GM19239 (cell line): Measurements from ENCODE around the gene GRM4.

Source experiments
- DNase-seq: peaks from one replicate; pipeline ENCODE4 v3.0.0; 2011; ENCODE audit warnings: low spot score; ENCODE audit not compliant: insufficient read length
- FAIRE-seq: peaks from 2 replicates; lab custom pipeline; 2011; peaks lifted over from hg19 to GRCh38; lab: Jason Lieb, UNC

GRM4 gene

GRCh38 chr6:34092631-34093030 lies 53.3 kb downstream of the GRM4 start:
- DNase-seq (no peak), FAIRE-seq (no peak)

DNA sequence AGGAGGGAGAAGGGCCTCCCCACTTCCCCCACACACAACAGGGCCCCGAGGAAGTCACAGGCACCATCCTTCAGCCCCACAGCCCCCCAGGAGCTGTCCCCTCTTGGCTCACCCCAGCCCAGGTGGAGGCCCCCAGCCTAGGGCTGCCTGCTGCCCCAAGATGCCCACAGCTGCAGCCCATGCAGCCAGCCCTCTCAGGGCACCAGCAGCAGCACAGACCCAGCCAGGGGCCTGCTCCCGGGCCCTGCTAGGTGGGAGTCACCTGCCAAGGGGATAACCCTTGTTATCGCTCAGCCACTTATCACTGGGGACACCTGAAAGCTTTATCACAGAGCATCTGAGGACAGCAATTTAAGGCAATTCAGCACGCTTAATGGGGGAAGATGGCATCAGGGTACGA lies 55.0 kb downstream of the GRM4 start:
- FAIRE-seq (no peak), DNase-seq (no peak)

DNA sequence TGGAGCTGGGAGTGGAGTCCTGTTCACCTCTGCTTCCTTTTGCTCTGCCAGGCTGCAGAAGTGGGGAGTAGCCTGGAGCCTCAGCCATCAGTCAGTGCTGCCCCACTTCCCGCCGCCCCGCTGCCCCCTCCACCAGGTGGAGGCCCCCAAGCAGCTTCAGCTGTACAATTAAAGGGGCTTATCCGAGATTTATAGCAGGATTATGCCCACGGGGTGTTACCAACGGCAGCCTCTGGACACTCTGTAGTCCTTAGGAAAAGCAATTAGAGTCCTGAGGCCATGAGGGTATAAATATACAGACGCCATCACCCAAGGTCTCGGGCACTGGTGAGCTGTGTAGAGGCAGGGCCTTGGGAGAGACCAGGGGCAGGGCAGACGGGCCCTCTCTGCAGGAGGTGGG lies 55.4 kb downstream of the GRM4 start:
- FAIRE-seq = no peak
- DNase-seq = no peak

DNA sequence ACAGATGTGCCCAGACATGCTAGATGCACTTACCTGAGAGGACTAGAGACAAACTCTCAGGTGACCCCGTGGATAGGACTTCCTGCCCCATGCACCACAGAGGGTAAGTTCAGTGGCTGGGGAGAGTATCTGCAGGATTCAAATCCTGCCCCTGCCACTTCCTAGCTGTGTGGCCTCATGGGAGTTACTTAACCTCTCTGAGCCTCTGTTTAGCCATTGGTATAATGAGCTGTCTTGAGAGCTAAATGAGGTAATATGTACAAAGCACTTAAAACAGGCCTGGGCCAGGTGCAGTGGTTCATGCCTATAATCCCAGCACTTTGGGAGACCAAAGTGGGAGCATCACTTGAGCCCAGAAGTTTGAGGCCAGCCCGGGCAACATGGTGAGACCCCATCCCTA lies 59.3 kb downstream of the GRM4 start:
- DNase-seq = no peak
- FAIRE-seq = no peak

DNA sequence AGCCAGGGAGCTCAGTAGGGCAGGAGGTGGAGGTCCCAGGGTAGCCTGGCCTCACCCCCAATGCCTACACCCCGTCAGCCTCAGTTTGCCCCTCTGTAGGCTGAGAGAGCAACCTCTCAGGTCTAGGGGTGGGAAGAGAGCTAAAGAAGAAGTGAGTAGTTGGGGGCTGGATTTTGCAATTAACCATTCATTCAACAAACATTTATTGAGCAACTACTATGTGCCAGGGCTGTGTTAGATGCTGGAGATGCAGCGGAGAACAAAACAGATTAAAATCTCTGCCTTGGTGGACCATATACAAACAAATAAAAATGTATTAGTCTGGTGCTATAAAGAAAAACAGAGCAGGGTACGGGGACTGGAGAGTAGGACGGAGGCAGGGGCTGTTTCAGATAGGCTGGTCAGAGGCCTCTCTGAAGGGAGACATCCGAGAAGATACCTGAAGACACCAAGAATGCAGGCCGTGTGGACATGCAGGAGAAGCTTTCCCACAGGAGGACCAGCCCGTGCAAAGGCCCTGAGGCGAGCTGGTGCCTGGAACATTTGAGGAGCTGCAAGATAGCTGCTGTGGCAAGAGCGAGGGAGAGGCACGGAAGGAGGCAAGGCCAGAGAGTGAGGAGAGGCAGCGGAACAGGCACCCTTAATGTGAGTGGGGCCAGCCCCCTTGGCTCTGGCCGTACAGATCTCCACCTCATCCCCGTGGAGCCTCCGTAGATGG lies 60.3 kb downstream of the GRM4 start:
- DNase-seq (no peak), FAIRE-seq (no peak)

- DNase-seq (no peak), FAIRE-seq (no peak)
Observed at GRCh38 chr6:34084591-34085290, 61.1 kb downstream of the GRM4 start.

GRCh38 chr6:34082864-34083626 lies 62.8 kb downstream of the GRM4 start:
- no peak for FAIRE-seq
- no peak for DNase-seq

GRCh38 chr6:34082348-34082747 lies 63.5 kb downstream of the GRM4 start:
- DNase-seq (no peak), FAIRE-seq (no peak)

DNA sequence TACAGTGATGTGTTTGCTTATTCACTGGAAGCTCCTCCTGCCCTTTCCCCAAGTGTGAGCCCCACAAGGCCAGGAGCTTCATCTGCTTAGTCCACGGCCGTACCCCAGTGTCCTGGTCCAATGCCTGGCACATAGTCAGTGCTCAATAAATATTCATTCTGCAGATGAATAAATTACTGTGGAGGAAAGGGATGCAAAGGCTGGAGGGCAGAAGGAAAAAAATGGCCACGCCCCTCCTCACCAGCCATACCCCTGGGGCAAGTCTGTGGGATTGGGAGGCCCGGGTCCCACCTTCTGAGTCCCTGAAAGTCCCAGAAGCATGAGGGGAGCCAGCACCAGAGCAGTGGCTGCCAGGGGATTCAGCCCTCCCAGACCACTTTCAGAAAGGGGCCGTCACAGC lies 65.5 kb downstream of the GRM4 start:
- DNase-seq (no peak), FAIRE-seq (no peak)

DNA sequence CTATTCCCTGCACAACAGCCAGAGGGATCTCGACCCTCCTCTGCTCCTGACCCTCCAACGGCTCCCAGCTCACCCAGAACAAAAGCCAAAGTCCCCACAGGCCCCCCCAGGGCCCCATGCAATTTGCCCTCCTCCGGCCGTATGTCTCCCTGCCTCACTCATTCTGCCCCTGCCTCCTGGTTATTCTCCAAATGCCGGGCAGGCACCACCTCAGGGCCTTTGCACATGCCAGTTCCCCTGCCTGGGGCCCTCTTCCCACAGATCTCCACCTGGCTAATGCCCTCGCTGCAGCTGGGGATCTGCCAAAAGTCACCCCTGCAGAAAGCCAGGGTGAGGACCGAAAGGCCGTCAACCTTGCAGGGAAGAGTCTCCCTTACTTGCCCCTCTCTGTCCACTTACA lies 66.0 kb downstream of the GRM4 start:
- no peak for DNase-seq
- FAIRE-seq = no peak

DNA sequence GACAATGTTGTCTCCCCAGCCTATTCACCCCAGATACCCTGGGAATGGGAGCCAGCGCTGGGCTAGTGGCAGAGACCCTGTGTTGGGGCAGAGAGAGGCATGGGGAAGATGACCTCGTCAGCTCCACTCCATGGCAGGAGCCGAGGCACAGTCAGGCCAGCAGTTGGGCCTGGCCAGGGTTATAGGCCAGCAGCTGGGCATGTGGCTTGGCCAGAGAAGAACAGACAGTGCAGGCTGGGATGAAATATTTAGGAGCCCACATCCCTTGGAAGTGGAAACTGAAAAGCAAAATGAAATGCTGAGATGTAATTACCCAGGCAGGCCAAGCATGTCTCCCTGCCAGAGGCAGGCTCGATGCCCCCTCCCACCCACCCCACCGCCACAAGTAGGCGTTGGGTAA lies 70.0 kb downstream of the GRM4 start:
- DNase-seq (no peak), FAIRE-seq (no peak)

GRCh38 chr6:34074064-34074742 lies 71.7 kb downstream of the GRM4 start:
- DNase-seq = no peak
- FAIRE-seq = no peak

DNA sequence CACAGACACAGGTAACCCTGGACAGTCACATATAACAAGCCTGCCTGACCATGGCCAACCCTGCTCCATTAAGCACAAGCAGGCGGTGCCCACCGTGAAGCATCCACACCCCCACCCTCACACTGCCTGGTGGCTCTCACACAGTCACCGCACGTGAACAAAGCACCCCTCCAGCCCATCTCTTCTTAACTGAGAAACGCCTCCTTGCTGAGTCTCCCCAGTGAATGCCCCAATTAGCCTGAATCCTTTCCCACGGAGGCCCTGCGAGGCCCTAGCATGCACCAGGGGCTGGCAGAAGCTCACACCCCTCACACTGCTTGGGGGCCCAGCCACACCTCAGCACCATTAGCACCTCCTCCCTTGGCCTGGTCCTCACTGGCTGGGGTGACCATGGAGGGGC lies 72.3 kb downstream of the GRM4 start:
- DNase-seq = no peak
- no peak for FAIRE-seq

- DNase-seq (no peak), FAIRE-seq (no peak)
Observed at GRCh38 chr6:34072727-34073126, 73.2 kb downstream of the GRM4 start.

DNA sequence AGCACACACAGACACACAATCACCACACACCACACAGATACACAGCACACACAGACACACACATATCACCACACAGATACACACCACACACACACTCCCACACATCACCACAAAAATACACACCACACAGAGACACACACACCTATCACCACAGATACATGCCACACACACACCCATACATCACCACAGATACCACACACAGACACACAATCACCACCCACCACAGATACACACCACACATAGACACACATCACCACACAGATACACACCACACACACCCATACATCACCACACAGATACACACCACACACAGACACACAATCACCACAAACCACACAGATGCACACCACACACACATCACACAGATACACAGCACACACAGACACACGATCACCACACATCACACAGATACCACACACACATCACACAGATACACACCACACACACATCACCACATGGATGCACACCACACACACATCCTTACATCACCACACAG lies 74.0 kb downstream of the GRM4 start:
- FAIRE-seq (no peak), DNase-seq (no peak)

DNA sequence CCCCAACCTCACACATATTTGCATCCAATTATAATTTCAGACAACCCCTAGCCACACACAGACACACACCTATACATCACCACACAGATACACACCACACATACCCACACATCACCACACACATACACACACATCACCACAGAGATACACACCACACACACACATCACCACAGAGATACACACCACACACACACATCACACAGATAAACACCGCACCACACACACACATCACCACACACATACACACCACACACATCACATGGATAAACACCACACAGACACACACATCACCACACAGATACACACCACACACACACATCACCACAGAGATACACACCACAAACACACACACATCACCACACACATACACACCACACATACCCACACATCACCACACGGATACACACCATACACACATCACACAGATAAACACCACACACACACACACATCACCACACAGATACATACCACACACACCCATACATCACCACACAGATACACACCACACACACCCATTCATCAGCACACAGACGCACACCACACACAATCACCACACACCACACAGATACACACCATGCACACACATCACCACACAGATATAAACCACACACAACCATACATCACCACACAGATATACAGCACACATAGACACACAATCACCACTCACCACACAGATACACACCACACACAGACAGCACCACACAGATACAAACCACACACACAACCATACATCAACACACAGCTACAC lies 74.6 kb downstream of the GRM4 start:
- no peak for DNase-seq
- no peak for FAIRE-seq

DNA sequence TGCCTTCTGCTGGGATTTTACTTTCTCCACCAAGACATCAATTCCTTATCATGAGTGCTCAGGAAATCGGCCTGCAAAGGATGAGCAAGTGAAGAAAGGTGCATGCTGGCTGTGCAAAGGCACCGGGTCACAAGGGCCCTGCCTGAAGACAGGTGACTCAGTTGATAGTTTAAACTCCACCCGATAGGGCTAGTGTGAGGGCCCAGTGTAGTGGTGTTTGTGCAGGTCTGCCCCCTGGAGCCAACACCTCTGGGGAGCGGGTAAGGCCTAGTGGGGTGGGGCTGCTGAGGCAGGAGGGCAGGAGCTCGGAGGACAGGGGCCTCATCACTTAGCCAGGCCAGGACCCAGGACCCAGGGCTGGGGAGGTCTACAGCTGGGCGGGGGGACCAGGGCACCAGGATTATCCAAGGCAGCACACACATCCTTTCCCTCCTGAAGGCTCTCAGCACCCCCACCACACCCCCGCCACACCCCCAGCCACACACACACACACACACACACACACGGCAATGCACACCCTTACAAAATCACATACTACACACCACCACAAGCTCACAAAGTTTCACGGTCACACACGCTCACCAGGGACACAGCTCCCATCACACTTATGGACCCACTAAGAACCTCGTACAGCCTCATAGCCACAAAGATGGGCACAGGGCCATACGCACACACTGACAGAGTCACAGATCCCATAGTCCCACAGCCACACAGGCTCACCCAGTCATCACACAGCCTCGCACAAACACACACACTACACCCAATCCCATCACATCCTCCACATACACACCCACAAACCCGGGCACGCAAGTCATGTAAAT lies 75.4 kb downstream of the GRM4 start:
- no peak for DNase-seq

DNA sequence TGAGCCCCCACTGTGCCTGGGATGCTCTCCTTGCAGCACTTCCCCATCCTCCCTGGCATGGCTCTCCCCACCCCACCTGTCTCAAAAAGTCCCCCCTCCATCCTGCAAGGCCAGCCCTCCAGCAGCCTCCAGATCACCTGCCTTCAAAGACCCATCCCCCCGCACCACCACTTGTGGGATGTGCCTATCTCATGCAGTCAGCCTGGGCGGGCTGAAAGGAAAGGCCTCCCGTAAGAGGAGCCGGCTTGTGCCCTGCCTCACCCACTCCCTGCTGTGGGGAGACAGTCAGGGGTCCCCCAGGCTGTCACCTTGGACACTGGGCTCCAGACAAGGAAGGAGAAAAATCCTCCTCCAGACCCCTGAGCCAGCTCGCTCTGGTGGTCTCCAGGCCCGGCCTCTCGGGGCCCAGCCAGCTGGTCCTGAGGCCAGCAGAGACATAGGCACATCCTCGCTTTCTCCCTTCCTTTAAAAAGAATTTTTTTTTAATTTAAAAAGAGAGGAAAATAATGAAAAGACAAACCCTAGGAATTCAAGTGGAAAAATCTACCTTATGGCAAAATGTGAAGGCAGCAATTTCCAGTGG lies 77.3 kb downstream of the GRM4 start:
- DNase-seq (no peak), FAIRE-seq (no peak)

More for the DNA sequence above, 75.4 kb downstream of the GRM4 start:
- no peak for FAIRE-seq

DNA sequence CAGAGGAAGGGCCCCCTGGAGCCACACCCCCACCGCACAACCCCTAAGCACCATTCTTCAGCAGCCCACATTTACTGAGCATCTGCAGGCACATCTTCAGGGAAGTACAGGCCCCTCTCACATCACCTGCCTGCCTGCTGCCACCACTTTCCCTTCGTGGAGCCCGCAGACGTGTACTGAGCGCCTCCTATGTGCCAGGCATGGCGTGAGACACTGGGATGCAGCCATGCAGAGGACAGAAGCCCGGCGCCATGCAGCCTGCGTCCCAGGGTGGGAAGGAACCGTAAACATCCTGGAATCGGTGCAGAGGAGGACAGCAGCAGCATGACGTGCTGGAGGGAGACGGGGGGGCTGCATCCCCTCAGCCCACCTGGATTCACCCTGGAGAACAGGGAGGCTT lies 78.1 kb downstream of the GRM4 start:
- no peak for FAIRE-seq
- DNase-seq = no peak
